ENCODE results near the gene DHRS7.

DHRS7 gene

GRCh38 chr14:60125918-60126317 is 39.3 kb downstream of the DHRS7 start:
- Histone ChIP-seq H3K36me3 (ENCODE audit: low read depth) (peaks cover 86% of the 10 kb centered on the region), H3K4me1 (ENCODE audit: insufficient read depth, poor library complexity, severe bottlenecking) (no peaks in the 10 kb centered on the region), H3K27ac (ENCODE audit: poor library complexity, severe bottlenecking) (no peak overlapping the region), H3K27me3 (ENCODE audit: insufficient read depth, poor library complexity, severe bottlenecking) (no peaks in the 10 kb centered on the region), H3K4me3 (ENCODE audit: severe bottlenecking) (no peak overlapping the region), H3K9me3 (ENCODE audit: severe bottlenecking) (no peaks in the 10 kb centered on the region)
- no peak for DNase-seq (ENCODE audit: low spot score)
- TF ChIP-seq CTCF (IDR thresholded peaks at IDR 0.05; ENCODE audit: poor library complexity, severe bottlenecking): no peak
- ATAC-seq (ENCODE audit: low read depth): no peak

GRCh38 chr14:60116181-60116580 is 49.0 kb downstream of the DHRS7 start:
- peak; percentile 75 for ATAC-seq (ENCODE audit: low read depth)
- Histone ChIP-seq H3K27ac (ENCODE audit: poor library complexity, severe bottlenecking) (no peak overlapping the region), H3K9me3 (ENCODE audit: severe bottlenecking) (no peaks in the 10 kb centered on the region), H3K4me3 (ENCODE audit: severe bottlenecking) (no peak overlapping the region), H3K4me1 (ENCODE audit: insufficient read depth, poor library complexity, severe bottlenecking) (no peaks in the 10 kb centered on the region), H3K36me3 (ENCODE audit: low read depth) (peaks cover 97% of the 10 kb centered on the region), H3K27me3 (ENCODE audit: insufficient read depth, poor library complexity, severe bottlenecking) (no peaks in the 10 kb centered on the region)
- TF ChIP-seq CTCF (IDR thresholded peaks at IDR 0.05; ENCODE audit: poor library complexity, severe bottlenecking): no peak
- no peak for DNase-seq (ENCODE audit: low spot score)

- Histone ChIP-seq H3K27me3 (ENCODE audit: insufficient read depth, poor library complexity, severe bottlenecking) (no peaks in the 10 kb centered on the region), H3K27ac (ENCODE audit: poor library complexity, severe bottlenecking) (no peak overlapping the region), H3K36me3 (ENCODE audit: low read depth) (peaks cover 94% of the 10 kb centered on the region), H3K9me3 (ENCODE audit: severe bottlenecking) (no peaks in the 10 kb centered on the region), H3K4me1 (ENCODE audit: insufficient read depth, poor library complexity, severe bottlenecking) (no peaks in the 10 kb centered on the region), H3K4me3 (ENCODE audit: severe bottlenecking) (no peak overlapping the region)
- no peak for DNase-seq (ENCODE audit: low spot score)
- TF ChIP-seq CTCF (IDR thresholded peaks at IDR 0.05; ENCODE audit: poor library complexity, severe bottlenecking): no peak
- ATAC-seq (ENCODE audit: low read depth): no peak
Observed at GRCh38 chr14:60114881-60115280, 50.3 kb downstream of the DHRS7 start.

- Histone ChIP-seq H3K9me3 (ENCODE audit: severe bottlenecking) (no peaks in the 10 kb centered on the region), H3K4me3 (ENCODE audit: severe bottlenecking) (no peak overlapping the region), H3K27me3 (ENCODE audit: insufficient read depth, poor library complexity, severe bottlenecking) (no peaks in the 10 kb centered on the region), H3K4me1 (ENCODE audit: insufficient read depth, poor library complexity, severe bottlenecking) (no peaks in the 10 kb centered on the region), H3K27ac (ENCODE audit: poor library complexity, severe bottlenecking) (no peak overlapping the region), H3K36me3 (ENCODE audit: low read depth) (peaks cover 85% of the 10 kb centered on the region)
- ATAC-seq (ENCODE audit: low read depth) (no peak), DNase-seq (ENCODE audit: low spot score) (no peak)
- TF ChIP-seq CTCF (IDR thresholded peaks at IDR 0.05; ENCODE audit: poor library complexity, severe bottlenecking): no peak
Observed at GRCh38 chr14:60111732-60112131, 53.5 kb downstream of the DHRS7 start.

GRCh38 chr14:60107477-60107876 is 57.7 kb downstream of the DHRS7 start:
- Histone ChIP-seq H3K4me3 (ENCODE audit: severe bottlenecking) (no peak overlapping the region), H3K4me1 (ENCODE audit: insufficient read depth, poor library complexity, severe bottlenecking) (no peaks in the 10 kb centered on the region), H3K27me3 (ENCODE audit: insufficient read depth, poor library complexity, severe bottlenecking) (no peaks in the 10 kb centered on the region), H3K9me3 (ENCODE audit: severe bottlenecking) (no peaks in the 10 kb centered on the region), H3K36me3 (ENCODE audit: low read depth) (peaks cover 50% of the 10 kb centered on the region), H3K27ac (ENCODE audit: poor library complexity, severe bottlenecking) (no peak overlapping the region)
- DNase-seq (ENCODE audit: low spot score): no peak
- TF ChIP-seq CTCF (IDR thresholded peaks at IDR 0.05; ENCODE audit: poor library complexity, severe bottlenecking): no peak
- ATAC-seq (ENCODE audit: low read depth): no peak

Data from RWPE2 (cell line).